ENCODE data around the gene BICDL2.

- no peak for TF ChIP-seq CTCF (IDR thresholded peaks at IDR 0.05)
- TF ChIP-seq POLR2AphosphoS5 (IDR thresholded peaks at IDR 0.05): no peak
Measured at GRCh38 chr16:3022684-3023414, 13.9 kb downstream of the BICDL2 start.
